CD4-positive, alpha-beta T cell (primary cell): ENCODE measurements around the gene FAM9A. TPM values are rescaled to one million over a fixed set of nuclear protein-coding genes. Genes with fewer than 3 reads are reported as not detected.
"Not testable (repeated sequence)": the region's sequence is repeated elsewhere in the genome, so short reads cannot be mapped to it uniquely, and the experiment has no call there.

Source experiments
- ATAC-seq: fragments of 200-7000 bp; cut with Tn5 transposase; one replicate; pipeline ENCODE4 v1.10.0; 2022; ENCODE audit warnings: mild to moderate bottlenecking; ENCODE audit not compliant: poor library complexity
- CTCF ChIA-PET: fragments of 350-600 bp; sonication (Branson Sonifier 250); formaldehyde crosslinking; loops from one replicate; lab custom pipeline; 2021; ENCODE audit warnings: antibody characterized with exemption, inconsistent platforms; lab: Charles Lee
- POLR2A ChIA-PET: fragments of 350-600 bp; sonication (Branson Sonifier 250); formaldehyde crosslinking; loops from one replicate; lab custom pipeline; 2021; ENCODE audit warnings: antibody characterized with exemption, inconsistent platforms; lab: Charles Lee
- DNase-seq, 14 experiments: peaks; one replicate each; pipeline ENCODE4 v3.0.0-alpha.2; 2013 to 2020; ENCODE audit warnings: mixed read lengths in 2 of 14
- H3K27ac ChIP-seq, 2 donors: one replicate each; pipeline versions ENCODE4 v1.5.1 to v1.7.0; 2013; ENCODE audit warnings: low read length in 2 of 2, low read depth in 1 of 2, mild to moderate bottlenecking in 1 of 2
- H3K27me3 ChIP-seq, 2 experiments: 1 replicate in 1 of 2; 2 replicates in 1 of 2; pipeline versions ENCODE4 v1.6.1 to v1.7.0; 2013; ENCODE audit warnings: low read length in 2 of 2, control low read depth in 1 of 2, mild to moderate bottlenecking in 1 of 2, moderate library complexity in 1 of 2; ENCODE audit not compliant: insufficient read depth in 2 of 2, control insufficient read depth in 1 of 2
- H3K36me3 ChIP-seq: one replicate; pipeline ENCODE4 v1.6.1; 2013; ENCODE audit warnings: low read length, control low read depth; ENCODE audit not compliant: insufficient read depth
- H3K4me1 ChIP-seq: one replicate; pipeline ENCODE4 v1.6.1; 2013; ENCODE audit warnings: low read length, control low read depth; ENCODE audit not compliant: insufficient read depth
- H3K4me3 ChIP-seq: one replicate; pipeline ENCODE4 v1.5.1; 2013; ENCODE audit warnings: mild to moderate bottlenecking, low read length, moderate library complexity
- H3K9me3 ChIP-seq, 2 experiments: 1 replicate in 1 of 2; 2 replicates in 1 of 2; pipeline versions ENCODE4 v1.6.1 to v1.7.0; 2013; ENCODE audit warnings: low read length in 2 of 2, mild to moderate bottlenecking in 2 of 2, control low read depth in 1 of 2, moderate library complexity in 1 of 2; ENCODE audit not compliant: control insufficient read depth in 1 of 2, insufficient read depth in 1 of 2
- H3K27ac Mint-ChIP-seq: one replicate; pipeline ENCODE4 v1.8.0; 2020; ENCODE audit warnings: mixed read lengths
- H3K27me3 Mint-ChIP-seq: one replicate; pipeline ENCODE4 v1.8.0; 2021; ENCODE audit warnings: mixed read lengths
- H3K36me3 Mint-ChIP-seq: one replicate; pipeline ENCODE4 v1.8.0; 2021; ENCODE audit warnings: low read depth, mixed read lengths
- H3K4me1 Mint-ChIP-seq: one replicate; pipeline ENCODE4 v1.8.0; 2021; ENCODE audit warnings: low read depth, mixed read lengths
- H3K4me3 Mint-ChIP-seq: one replicate; pipeline ENCODE4 v1.8.0; 2020; ENCODE audit warnings: mild to moderate bottlenecking, mixed read lengths
- H3K9me3 Mint-ChIP-seq: one replicate; pipeline ENCODE4 v1.8.0; 2020; ENCODE audit warnings: mixed read lengths
- intact Hi-C, 2 experiments: fragments of 100-400 bp; cut with DNase I in 1 of 2; cut with micrococcal nuclease in 1 of 2; formaldehyde crosslinking; loops; one replicate each; pipeline versions ENCODE4 v1.15.1 to v1.9.0; 2023 to 2025; cut with DNase I, micrococcal nuclease
- total RNA-seq, 174 experiments: library from RNA in 2 of 174; stranded (reverse) in 2 of 174; gene quantifications; one replicate each; pipeline ENCODE4 v1.2.3 and lab custom pipeline; 2021 to 2026
- TF ChIP-seq, protein P1 (sequence below): fragments of 200-600 bp; IDR thresholded peaks from one replicate; pipeline ENCODE4 v1.8.0; 2022; ENCODE audit warnings: antibody characterized with exemption, mild to moderate bottlenecking

FAM9A gene
- total RNA-seq, 2 experiments from 2014 or later: not detected

DNA sequence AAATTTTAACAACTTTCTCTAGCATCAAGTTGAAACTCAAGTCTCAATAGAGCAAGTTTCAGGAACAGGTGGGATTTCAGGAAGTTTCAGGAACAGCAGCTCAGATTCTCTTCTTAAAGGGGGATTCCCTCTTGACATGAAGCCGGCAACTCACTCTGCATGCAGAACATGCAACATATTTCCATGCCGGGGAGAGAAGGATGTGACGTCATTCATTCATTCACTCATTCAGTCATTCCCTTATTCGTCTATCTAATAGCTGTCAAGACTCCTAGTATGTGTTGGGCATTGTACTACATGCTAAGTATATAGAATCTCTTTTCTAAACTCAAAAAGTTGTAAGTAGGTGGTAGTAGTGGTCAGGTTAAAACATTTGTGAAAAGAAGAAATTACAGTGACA lies 4.8 kb upstream of the FAM9A start:
- CTCF ChIA-PET: no interaction called here
- Mint-ChIP-seq H3K4me3 (no peak overlapping the region), H3K27ac (no peak overlapping the region), H3K36me3 (no peaks in the 10 kb centered on the region), H3K27me3 (peaks cover 14% of the 10 kb centered on the region), H3K4me1 (no peaks in the 10 kb centered on the region), H3K9me3 (no peaks in the 10 kb centered on the region)
- Histone ChIP-seq H3K9me3 (peaks cover 0 to 5% of the 10 kb centered on the region in 2 experiments), H3K27ac (no peak overlapping the region), H3K36me3 (no peaks in the 10 kb centered on the region), H3K4me1 (no peaks in the 10 kb centered on the region), H3K4me3 (no peak overlapping the region), H3K27me3 (no peaks in the 10 kb centered on the region)
- DNase-seq (no peak), ATAC-seq (no peak)
- TF ChIP-seq, protein P1, sequence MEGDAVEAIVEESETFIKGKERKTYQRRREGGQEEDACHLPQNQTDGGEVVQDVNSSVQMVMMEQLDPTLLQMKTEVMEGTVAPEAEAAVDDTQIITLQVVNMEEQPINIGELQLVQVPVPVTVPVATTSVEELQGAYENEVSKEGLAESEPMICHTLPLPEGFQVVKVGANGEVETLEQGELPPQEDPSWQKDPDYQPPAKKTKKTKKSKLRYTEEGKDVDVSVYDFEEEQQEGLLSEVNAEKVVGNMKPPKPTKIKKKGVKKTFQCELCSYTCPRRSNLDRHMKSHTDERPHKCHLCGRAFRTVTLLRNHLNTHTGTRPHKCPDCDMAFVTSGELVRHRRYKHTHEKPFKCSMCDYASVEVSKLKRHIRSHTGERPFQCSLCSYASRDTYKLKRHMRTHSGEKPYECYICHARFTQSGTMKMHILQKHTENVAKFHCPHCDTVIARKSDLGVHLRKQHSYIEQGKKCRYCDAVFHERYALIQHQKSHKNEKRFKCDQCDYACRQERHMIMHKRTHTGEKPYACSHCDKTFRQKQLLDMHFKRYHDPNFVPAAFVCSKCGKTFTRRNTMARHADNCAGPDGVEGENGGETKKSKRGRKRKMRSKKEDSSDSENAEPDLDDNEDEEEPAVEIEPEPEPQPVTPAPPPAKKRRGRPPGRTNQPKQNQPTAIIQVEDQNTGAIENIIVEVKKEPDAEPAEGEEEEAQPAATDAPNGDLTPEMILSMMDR: no peak
- intact Hi-C loops: no loop called here
- POLR2A ChIA-PET: no interaction called here

DNA sequence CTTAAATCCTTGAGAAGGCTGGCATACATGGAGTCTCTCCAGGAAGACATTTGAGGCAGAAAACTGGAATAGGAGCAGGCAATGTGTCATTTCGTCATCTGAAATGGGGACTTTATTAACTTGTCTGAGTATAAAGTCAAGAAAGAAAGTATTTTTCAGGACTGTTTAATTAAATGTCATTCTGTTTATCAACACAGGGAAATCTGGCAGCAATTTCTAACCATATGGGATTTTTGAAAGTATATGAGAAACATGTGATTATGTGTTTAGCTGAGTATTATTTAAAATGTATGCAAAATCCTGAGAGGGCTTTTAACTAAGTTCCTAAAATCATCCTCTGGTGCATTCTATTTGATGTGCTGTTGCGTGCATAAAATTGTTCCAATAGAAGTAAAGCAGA lies 3.9 kb upstream of the FAM9A start:
- no peak overlapping the region for H3K4me3 Mint-ChIP-seq
- no peak overlapping the region for H3K27ac ChIP-seq
- no peaks in the 10 kb centered on the region for H3K9me3 Mint-ChIP-seq
- intact Hi-C loops: no loop called here
- no peaks in the 10 kb centered on the region for H3K27me3 ChIP-seq
- H3K4me1 ChIP-seq: no peaks in the 10 kb centered on the region
- peaks cover 0 to 5% of the 10 kb centered on the region in 2 experiments for H3K9me3 ChIP-seq
- ChIA-PET CTCF (no interaction called here), POLR2A (no interaction called here)
- no peak overlapping the region for H3K4me3 ChIP-seq
- H3K27ac Mint-ChIP-seq: no peak overlapping the region
- ATAC-seq (no peak), DNase-seq (no peak)
- no peaks in the 10 kb centered on the region for H3K4me1 Mint-ChIP-seq
- no peaks in the 10 kb centered on the region for H3K36me3 ChIP-seq
- TF ChIP-seq, protein P1: no peak
- H3K36me3 Mint-ChIP-seq: no peaks in the 10 kb centered on the region
- peaks cover 14% of the 10 kb centered on the region for H3K27me3 Mint-ChIP-seq

DNA sequence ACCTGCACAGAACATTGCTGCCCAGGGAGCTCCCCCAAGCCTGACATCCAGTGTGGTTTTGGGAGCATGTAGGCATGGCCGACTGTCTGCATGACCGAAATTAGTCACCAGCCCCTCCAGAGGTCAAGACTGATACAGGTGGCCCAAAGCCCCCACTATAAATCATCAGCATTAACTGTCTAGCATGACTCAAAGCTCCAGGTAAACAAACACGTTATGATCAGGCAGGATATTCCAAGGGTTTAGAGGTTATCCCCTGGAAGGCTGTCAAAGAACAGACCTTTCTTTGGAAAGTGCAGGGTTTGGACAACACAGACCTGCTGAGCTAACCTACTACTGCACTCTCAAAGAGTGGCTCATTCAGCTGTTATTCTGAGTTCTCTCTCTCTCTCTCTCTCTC lies 2.1 kb upstream of the FAM9A start:
- ATAC-seq (no peak), DNase-seq (no peak)
- H3K4me1 Mint-ChIP-seq: no peaks in the 10 kb centered on the region
- no peak overlapping the region for H3K27ac Mint-ChIP-seq
- H3K9me3 Mint-ChIP-seq: no peaks in the 10 kb centered on the region
- no peaks in the 10 kb centered on the region for H3K36me3 Mint-ChIP-seq
- H3K4me3 ChIP-seq: no peak overlapping the region
- H3K27me3 ChIP-seq: no peaks in the 10 kb centered on the region
- no peaks in the 10 kb centered on the region for H3K4me1 ChIP-seq
- TF ChIP-seq, protein P1: no peak
- no peak overlapping the region for H3K27ac ChIP-seq
- intact Hi-C loops: no loop called here
- H3K36me3 ChIP-seq: no peaks in the 10 kb centered on the region
- peaks cover 0 to 5% of the 10 kb centered on the region in 2 experiments for H3K9me3 ChIP-seq
- peaks cover 14% of the 10 kb centered on the region for H3K27me3 Mint-ChIP-seq
- H3K4me3 Mint-ChIP-seq: no peak overlapping the region
- CTCF ChIA-PET: no interaction called here
- POLR2A ChIA-PET: no interaction called here

DNA sequence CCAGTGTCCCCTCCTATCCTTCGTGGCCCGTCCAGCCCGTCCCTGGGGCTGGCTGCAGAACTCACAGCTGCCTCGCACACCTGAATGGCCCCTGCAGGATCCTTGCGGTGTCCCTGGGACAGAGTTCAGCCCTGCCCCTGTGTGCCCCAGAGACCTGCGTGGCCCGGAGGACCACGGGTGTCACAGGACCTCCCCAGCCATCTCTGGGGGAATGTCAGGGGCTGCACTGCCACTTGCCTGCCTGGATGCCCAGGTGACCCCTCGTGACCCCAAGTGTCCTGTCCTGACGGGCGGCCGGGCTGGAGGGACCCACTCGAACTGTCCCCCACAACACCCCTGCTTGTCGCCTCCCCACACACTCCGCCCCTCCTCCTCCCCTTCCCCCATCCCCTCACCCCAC lies 832 bp downstream of the FAM9A start:
- H3K27me3 ChIP-seq, H3K36me3 Mint-ChIP-seq, H3K4me1 Mint-ChIP-seq, POLR2A ChIA-PET, H3K27me3 Mint-ChIP-seq, H3K9me3 Mint-ChIP-seq, H3K27ac Mint-ChIP-seq, H3K4me3 ChIP-seq, ATAC-seq, CTCF ChIA-PET, H3K27ac ChIP-seq, H3K36me3 ChIP-seq, H3K9me3 ChIP-seq, H3K4me1 ChIP-seq, H3K4me3 Mint-ChIP-seq, intact Hi-C loops, DNase-seq: not testable (repeated sequence)

DNA sequence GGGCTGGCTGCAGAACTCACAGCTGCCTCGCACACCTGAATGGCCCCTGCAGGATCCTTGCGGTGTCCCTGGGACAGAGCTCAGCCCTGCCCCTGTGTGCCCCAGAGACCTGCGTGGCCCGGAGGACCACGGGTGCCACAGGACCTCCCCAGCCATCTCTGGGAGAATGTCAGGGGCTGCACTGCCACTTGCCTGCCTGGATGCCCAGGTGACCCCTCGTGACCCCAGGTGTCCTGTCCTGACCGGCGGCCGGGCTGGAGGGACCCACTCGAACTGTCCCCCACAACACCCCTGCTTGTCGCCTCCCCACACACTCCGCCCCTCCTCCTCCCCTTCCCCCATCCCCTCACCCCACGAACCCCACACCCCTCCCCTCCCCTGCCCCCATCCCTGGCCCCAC lies 1.9 kb downstream of the FAM9A start:
- H3K9me3 Mint-ChIP-seq, H3K9me3 ChIP-seq, DNase-seq, H3K36me3 ChIP-seq, H3K27me3 ChIP-seq, H3K4me1 ChIP-seq, H3K27ac ChIP-seq, H3K4me3 ChIP-seq, H3K27ac Mint-ChIP-seq, H3K36me3 Mint-ChIP-seq, ATAC-seq, intact Hi-C loops, H3K4me3 Mint-ChIP-seq, H3K4me1 Mint-ChIP-seq, POLR2A ChIA-PET, CTCF ChIA-PET: not testable (repeated sequence)
- peaks cover 13% of the 10 kb centered on the region for H3K27me3 Mint-ChIP-seq
